ENCODE data around the gene ABHD8.

The ABHD8 gene

DNA sequence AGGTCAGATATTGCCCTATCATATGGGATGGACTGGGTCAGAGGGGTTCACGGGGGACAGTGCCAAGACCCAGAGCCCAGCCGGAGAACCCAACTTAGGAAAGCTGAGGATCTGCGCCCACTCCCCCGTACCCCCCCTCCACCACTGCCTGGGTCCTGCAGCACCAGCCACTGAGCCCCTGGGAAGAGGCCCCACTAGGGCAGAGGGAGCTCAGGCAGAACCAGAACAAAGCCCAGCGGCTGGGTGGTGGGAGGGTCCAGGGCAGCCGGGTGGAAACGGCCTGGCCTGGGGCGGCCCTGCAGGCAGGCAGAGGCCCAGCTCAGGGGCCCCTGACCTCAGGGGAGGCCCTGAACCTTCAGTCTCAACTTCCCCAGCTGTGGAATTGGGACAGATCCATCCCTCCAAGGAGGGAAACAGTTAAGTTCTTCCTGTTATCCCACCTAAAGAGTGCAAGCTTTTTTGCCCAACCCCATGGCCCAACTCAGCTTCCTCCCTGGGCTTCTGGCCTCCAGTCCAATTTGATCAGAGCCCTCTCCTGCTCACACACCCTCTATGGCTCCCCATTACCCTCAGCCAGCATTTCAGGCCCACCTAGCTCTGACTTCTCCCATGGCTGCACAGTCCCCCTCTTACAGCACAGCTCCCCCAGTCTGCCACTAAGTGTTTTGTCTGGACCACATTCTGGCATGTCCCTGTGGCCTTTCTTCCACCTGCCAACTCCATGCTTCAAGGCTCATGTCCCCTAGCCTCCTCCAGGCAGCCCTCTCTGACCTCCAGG is 60.6 kb downstream of the ABHD8 start:
- DNase-seq (ENCODE audit: low read depth, low spot score), result no peak
